Activated T-helper 17 cell treated with anti-CD3 and anti-CD28 coated beads, Interleukin-2, amount 50 U/mL, for 72 hours (primary cell): ENCODE results near the gene GSTO1. TPM values are rescaled to one million over a fixed set of nuclear protein-coding genes. Genes with fewer than 3 reads are reported as not detected.
"Not testable (repeated sequence)": the region's sequence is repeated elsewhere in the genome, so short reads cannot be mapped to it uniquely, and the experiment has no call there.

ENCODE experiments used
- ATAC-seq: fragments of 150-1000 bp; cut with Tn5 transposase; replicated peaks from 2 replicates; pipeline ENCODE4 v1.10.0; 2021; ENCODE audit warnings: mild to moderate bottlenecking, moderate library complexity
- H3K27ac Mint-ChIP-seq: one replicate; pipeline ENCODE4 v1.8.0; 2022; ENCODE audit warnings: mixed read lengths
- H3K27me3 Mint-ChIP-seq: one replicate; pipeline ENCODE4 v1.8.0; 2022; ENCODE audit warnings: mixed read lengths
- H3K36me3 Mint-ChIP-seq: one replicate; pipeline ENCODE4 v1.8.0; 2022; ENCODE audit warnings: low read depth, mild to moderate bottlenecking, mixed read lengths
- H3K4me1 Mint-ChIP-seq: one replicate; pipeline ENCODE4 v1.8.0; 2022; ENCODE audit warnings: mixed read lengths
- H3K4me3 Mint-ChIP-seq: one replicate; pipeline ENCODE4 v1.8.0; 2022; ENCODE audit warnings: mild to moderate bottlenecking, mixed read lengths
- H3K9me3 Mint-ChIP-seq: one replicate; pipeline ENCODE4 v1.8.0; 2022; ENCODE audit warnings: mixed read lengths
- total RNA-seq, 2 donors: library from RNA; stranded (reverse); gene quantifications; one replicate each; pipeline ENCODE4 v1.2.3, GENCODE V29; 2022

Gene GSTO1
- total RNA-seq, 2 donors from 2014 or later: 226 to 258 TPM

DNA sequence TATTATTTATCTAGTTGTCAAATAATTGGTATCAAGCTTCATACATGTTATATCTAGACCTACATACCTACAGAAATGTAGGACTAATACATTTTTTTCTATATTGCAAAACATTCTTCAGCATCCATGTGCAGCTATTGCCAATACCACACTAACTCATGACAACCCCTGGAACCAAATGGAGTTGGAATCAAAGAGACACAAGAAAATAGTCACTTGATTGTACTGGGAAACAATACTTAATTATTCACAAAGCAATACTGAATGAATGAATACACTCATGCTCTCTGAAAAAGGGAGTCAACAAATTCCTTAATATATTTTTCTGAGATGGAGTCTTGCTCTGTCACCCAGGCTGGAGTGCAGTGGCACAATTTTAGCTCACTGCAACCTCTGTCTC is 12.1 kb upstream of the GSTO1 start:
- Mint-ChIP-seq H3K36me3 (no peaks in the 10 kb centered on the region), H3K4me1 (peaks cover 3% of the 10 kb centered on the region), H3K27ac (no peak overlapping the region), H3K27me3 (peaks cover 23% of the 10 kb centered on the region), H3K4me3 (no peak overlapping the region), H3K9me3 (no peaks in the 10 kb centered on the region)
- no peak for ATAC-seq

DNA sequence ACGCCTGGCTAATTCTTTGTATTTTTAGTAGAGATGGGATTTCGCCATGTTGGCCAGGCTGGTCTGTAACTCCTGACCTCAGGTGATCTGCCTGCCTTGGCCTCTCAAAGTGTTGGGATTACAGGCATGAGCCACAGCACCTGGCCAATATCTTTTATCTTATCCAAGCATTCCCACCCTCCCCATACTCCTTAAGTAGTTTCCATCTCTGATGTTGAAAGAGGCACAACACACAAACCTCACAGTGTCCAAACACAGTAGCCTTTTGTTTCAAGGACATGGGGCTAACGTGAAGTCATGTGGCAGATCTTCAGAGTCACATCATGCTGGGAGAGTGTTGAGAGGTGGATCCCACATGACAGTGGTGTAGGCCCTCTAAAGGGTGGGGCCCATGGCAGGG is 11.7 kb upstream of the GSTO1 start:
- H3K4me3 Mint-ChIP-seq, H3K9me3 Mint-ChIP-seq, H3K27ac Mint-ChIP-seq, ATAC-seq, H3K4me1 Mint-ChIP-seq, H3K36me3 Mint-ChIP-seq: not testable (repeated sequence)
- peaks cover 19% of the 10 kb centered on the region for H3K27me3 Mint-ChIP-seq

DNA sequence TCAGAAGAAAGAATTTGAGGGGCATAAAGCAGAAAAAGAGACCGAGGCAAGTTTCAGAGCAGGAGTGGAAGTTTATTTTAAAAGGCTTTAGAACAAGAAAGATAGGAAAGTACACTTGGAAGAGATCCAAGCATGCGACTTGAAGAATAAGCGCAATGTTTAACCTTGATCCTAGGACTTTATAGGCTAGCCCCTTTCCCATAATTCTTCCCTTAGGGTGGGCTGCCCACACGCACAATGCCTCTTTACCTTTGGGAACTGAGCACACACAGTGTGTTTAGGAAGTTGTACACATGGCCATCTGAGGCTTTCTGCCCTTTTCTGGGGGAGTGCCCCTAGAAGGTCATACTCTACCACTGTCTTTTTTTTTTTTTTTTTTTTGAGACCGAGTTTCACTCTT is 11.2 kb upstream of the GSTO1 start:
- no peaks in the 10 kb centered on the region for H3K36me3 Mint-ChIP-seq
- peaks cover 17% of the 10 kb centered on the region for H3K27me3 Mint-ChIP-seq
- H3K9me3 Mint-ChIP-seq: no peaks in the 10 kb centered on the region
- no peak overlapping the region for H3K4me3 Mint-ChIP-seq
- ATAC-seq: no peak
- peaks cover 3% of the 10 kb centered on the region for H3K4me1 Mint-ChIP-seq
- H3K27ac Mint-ChIP-seq: no peak overlapping the region

DNA sequence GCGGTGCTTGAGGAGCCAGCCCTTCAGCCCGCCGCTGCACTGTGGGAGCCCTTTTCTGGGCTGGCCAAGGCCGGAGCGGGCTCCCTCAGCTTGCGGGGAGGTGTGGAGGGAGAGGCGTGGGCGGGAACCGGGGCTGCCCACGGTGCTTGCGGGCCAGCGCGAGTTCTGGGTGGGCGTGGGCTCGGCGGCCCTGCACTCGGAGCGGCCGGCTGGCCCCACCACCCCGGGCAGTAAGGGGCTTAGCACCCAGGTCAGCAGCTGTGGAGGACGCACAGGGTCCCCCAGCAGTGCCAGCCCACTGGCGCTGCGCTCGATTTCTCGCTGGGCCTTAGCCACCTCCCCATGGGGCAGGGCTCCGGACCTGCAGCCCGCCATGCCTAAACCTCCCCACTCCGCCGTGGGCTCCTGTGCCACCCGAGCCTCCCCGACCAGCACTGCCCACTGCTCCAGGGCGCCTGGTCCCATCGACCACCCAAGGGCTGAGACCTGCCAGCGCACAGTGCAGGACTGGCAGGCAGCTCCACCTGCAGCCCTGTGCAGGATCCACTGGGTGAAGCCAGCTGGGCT is 9.5 kb upstream of the GSTO1 start:
- Mint-ChIP-seq H3K27ac (no peak overlapping the region), H3K9me3 (no peaks in the 10 kb centered on the region), H3K4me3 (no peak overlapping the region), H3K36me3 (no peaks in the 10 kb centered on the region), H3K27me3 (peaks cover 11% of the 10 kb centered on the region), H3K4me1 (peaks cover 3% of the 10 kb centered on the region)
- no peak for ATAC-seq

DNA sequence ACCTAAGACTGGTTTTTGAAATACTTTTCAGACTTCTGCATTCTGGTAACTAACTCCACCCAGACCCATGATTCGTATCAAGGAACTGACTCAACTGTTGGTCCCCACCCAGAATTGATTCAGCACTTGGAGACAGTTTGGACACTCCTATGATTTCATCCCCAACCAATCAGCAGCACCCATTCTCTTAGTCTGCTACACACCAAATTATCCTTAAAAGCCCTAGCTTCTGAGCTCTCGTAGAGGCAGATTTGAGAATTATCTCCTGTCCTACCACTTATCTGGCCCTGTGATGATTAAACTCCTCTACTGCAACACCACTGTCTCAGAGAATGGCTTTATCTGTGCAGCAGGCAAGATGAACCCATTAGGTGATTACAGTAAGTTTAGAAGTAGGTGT is 7.7 kb upstream of the GSTO1 start:
- H3K4me3 Mint-ChIP-seq: peak overlapping the region; percentile 44
- H3K27me3 Mint-ChIP-seq: peaks cover 9% of the 10 kb centered on the region
- peak; percentile 95 for ATAC-seq
- H3K4me1 Mint-ChIP-seq: peaks cover 3% of the 10 kb centered on the region
- peak overlapping the region; percentile 55 for H3K27ac Mint-ChIP-seq
- H3K9me3 Mint-ChIP-seq: no peaks in the 10 kb centered on the region
- H3K36me3 Mint-ChIP-seq: no peaks in the 10 kb centered on the region

DNA sequence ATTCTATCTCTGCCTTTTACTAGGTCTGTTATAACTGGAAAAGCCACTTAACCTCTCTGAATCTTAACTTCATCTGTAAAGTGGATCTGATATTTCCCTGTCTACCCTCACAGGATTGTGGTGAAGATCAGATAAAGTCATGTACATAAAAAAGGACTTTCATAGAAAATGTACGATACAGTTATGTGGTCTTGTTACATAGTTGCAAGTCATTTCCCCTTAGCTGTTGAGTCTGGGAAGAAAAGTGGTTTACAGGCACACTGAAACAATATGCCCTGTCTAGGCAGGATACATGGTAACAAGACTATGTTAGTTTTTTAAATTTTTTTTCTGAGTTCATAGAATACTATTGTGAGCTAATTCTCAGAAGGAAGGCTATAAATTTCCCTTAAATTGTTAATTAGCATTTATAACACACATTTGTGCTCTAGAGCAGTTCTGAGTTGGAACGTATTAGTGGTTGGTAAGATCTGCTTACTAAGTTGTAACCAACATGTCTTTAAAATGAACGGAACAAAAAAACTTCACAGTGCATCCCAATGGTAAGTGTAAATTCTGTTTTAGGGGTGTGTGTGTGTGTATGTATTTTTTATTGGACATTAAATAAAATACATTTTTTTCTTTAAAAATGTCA is 7.1 kb upstream of the GSTO1 start:
- Mint-ChIP-seq H3K27me3 (peaks cover 9% of the 10 kb centered on the region), H3K9me3 (no peaks in the 10 kb centered on the region), H3K27ac (peak overlapping the region; percentile 55), H3K4me1 (peaks cover 3% of the 10 kb centered on the region), H3K4me3 (peak overlapping the region; percentile 44), H3K36me3 (no peaks in the 10 kb centered on the region)
- peak; percentile 69 for ATAC-seq

DNA sequence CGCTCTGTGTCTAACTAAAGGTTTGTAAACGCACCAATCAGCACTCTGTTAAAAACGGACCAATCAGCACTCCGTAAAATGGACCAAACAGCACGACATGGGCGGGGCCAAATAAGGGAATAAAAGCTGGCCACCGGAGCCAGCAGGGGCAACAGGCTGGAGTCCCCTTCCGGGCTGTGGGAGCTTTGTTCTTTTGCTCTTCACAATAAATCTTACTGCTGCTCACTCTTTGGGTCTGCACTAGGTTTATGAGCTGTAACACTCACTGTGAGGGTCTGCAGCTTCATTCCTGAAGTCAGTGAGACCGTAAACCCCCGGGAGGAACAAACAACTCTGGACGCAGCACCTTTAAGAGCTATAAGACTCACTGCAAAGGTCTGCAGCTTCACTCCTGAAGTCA is 5.8 kb upstream of the GSTO1 start:
- H3K9me3 Mint-ChIP-seq, H3K27me3 Mint-ChIP-seq, H3K4me3 Mint-ChIP-seq, ATAC-seq, H3K27ac Mint-ChIP-seq, H3K36me3 Mint-ChIP-seq: not testable (repeated sequence)
- H3K4me1 Mint-ChIP-seq: peaks cover 14% of the 10 kb centered on the region

DNA sequence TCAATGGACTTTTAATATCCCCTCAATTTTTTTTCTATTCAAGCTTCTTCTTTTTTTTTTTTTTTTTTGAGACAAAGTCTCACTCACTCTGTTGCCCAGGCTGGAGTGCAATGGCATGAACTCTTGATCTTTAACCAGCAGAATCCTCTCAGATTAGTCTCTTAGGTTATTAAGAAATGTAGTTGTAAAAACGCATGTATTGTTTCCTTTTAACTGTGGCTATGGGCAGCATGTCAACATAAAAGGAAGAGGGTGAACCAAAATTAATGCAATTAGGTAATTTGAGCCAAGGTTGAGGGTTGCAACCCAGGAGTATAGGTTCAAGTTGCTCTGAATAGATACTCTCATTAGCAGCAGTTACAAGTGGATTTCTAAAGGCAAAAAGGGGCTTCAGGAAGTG is 4.3 kb upstream of the GSTO1 start:
- Mint-ChIP-seq H3K27ac (no peak overlapping the region), H3K4me1 (peaks cover 19% of the 10 kb centered on the region), H3K27me3 (peaks cover 4% of the 10 kb centered on the region), H3K9me3 (peaks cover 3% of the 10 kb centered on the region), H3K4me3 (no peak overlapping the region), H3K36me3 (peaks cover 10% of the 10 kb centered on the region)
- ATAC-seq: no peak

DNA sequence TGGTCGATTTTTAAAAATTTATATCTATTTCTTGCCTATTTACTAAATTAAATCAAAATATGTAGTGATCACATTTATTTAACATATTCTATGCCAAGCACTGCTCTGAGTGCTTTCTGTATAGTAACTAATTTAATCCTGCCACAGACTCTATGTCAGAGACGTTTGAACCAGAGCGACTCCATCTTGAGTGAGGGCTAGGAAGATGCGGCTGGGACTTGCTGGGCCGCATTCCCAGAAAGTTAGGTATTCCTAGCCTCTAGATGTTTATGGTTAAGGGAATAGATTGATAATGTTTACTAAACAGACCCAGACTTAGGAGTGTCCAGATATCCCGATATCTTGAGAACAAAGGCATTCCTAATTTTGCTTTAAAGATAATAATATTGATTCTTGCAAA is 3.2 kb upstream of the GSTO1 start:
- no peak for ATAC-seq
- Mint-ChIP-seq H3K27me3 (peaks cover 4% of the 10 kb centered on the region), H3K4me1 (peaks cover 28% of the 10 kb centered on the region), H3K27ac (no peak overlapping the region), H3K36me3 (peaks cover 21% of the 10 kb centered on the region), H3K4me3 (no peak overlapping the region), H3K9me3 (peaks cover 3% of the 10 kb centered on the region)

DNA sequence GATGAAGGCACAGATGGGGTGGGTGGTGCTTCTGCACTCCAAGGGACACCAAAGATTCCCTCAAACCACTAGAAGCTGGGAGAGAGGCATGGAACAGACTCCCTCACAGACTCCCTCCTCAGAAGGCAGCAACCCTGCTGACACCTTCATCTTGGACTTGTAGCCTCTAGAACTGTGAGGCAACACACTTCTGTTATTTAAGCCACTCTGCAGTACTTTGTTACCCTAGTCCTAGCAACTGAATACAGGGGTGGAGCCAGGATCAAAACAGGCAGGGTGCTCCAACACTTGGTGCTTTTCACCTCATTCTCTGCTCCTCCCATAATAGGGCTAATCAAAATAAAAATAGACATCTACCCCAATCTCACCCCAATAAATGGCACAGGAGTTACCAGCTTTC is 2.3 kb upstream of the GSTO1 start:
- Mint-ChIP-seq H3K27me3 (peaks cover 4% of the 10 kb centered on the region), H3K4me1 (peaks cover 25% of the 10 kb centered on the region), H3K27ac (no peak overlapping the region), H3K36me3 (peaks cover 30% of the 10 kb centered on the region), H3K4me3 (no peak overlapping the region), H3K9me3 (peaks cover 3% of the 10 kb centered on the region)
- ATAC-seq: no peak

DNA sequence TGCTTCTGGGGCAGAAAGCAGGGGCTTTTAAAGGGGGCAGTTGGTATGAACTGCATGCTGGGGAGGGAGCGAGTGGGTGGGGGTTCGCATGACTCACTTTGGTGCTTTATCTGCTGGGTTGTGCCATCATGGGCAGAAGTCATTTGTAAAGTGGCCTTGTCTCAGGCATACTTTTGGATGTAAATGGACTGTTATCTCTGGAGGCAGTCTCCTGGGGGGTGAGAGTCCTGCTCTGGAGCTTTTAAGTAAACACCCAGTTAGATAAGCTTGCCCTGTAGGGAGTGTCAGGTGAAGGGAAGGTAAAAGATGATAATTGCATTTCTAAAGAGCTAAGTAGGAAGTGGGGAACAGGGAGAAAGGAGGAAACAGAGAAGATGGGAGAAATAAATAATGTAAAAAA is 1.6 kb upstream of the GSTO1 start:
- peaks cover 3% of the 10 kb centered on the region for H3K9me3 Mint-ChIP-seq
- peaks cover 37% of the 10 kb centered on the region for H3K36me3 Mint-ChIP-seq
- H3K4me1 Mint-ChIP-seq: peaks cover 29% of the 10 kb centered on the region
- ATAC-seq: no peak
- peak overlapping the region; percentile 100 for H3K27ac Mint-ChIP-seq
- peak overlapping the region; percentile 100 for H3K4me3 Mint-ChIP-seq
- peaks cover 4% of the 10 kb centered on the region for H3K27me3 Mint-ChIP-seq

DNA sequence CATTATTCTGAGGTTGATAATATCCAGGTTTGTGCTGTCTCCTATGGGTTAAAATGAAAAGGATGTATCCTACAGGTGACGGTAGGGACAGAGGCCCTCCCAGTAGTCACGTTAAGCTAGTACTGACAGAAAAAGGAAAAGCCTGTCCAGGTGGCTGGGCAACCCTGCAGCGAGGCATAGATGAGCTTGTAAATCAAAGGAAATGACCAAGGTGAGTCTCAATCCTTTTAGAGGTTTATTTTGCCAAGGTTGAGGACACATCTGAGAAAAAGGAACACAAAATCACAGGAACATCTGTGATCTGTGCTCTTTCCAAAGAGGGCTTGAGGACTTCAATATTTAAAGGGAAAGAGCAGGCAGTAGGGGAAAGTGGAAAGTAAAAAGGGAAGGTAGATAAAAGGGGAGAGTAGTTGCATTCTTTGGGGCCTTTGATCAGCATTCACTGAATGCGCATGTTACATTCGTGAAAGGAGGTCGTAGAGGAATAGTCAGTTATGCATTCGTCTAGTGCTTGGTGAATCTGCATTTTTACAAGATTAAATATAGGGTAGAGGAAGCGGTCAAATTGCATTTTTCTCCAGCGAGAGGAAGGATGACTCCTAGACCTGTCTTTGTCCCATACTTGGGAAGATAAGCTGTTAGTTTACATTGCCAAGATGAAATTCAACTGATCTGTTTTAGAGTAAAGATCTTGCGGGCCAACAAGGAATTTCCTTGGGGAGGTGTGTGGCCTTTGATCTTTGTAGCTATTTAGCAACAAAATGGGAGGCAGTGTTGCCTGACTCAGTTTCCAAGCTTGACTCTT is 884 bp upstream of the GSTO1 start:
- peak overlapping the region; percentile 100 for H3K27ac Mint-ChIP-seq
- no peak for ATAC-seq
- H3K36me3 Mint-ChIP-seq: peaks cover 44% of the 10 kb centered on the region
- H3K27me3 Mint-ChIP-seq: peaks cover 4% of the 10 kb centered on the region
- peaks cover 3% of the 10 kb centered on the region for H3K9me3 Mint-ChIP-seq
- peak overlapping the region; percentile 100 for H3K4me3 Mint-ChIP-seq
- peaks cover 33% of the 10 kb centered on the region for H3K4me1 Mint-ChIP-seq

DNA sequence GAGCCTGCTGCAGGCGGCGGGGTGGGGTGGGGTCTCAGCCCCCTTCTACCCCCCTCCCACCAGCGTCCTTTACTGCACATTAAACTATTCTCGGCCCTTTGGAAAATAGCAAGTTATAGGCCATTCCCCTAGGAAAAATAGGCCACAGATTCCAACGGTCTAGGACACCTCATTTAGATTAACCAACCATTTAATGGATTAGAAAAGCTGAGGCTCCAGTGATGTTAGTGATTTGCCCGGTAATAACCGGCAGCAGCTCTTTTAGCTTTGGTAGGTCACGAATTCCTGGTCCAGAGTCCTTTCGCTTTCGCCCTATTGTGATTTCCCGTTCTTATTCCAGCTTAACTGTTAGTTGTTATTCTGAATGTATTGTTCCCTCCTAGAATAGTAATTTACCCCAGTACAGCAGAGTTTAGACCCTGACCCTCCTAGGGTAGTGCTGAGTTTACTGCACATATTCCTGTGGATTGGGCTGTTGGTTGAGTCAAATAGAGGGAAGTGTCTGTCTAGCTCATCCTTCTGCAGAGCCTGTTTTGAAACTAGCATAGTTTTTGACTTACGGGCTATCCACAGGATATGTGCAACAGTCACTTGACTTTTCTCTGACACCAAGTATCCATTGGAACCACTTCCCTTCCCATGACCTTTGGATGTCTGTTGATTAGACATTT is 754 bp downstream of the GSTO1 start:
- H3K27ac Mint-ChIP-seq: peak overlapping the region; percentile 100
- H3K36me3 Mint-ChIP-seq: peaks cover 61% of the 10 kb centered on the region
- H3K4me3 Mint-ChIP-seq: peak overlapping the region; percentile 100
- H3K9me3 Mint-ChIP-seq: peaks cover 3% of the 10 kb centered on the region
- ATAC-seq: peak; percentile 81
- H3K27me3 Mint-ChIP-seq: no peaks in the 10 kb centered on the region
- peaks cover 48% of the 10 kb centered on the region for H3K4me1 Mint-ChIP-seq

DNA sequence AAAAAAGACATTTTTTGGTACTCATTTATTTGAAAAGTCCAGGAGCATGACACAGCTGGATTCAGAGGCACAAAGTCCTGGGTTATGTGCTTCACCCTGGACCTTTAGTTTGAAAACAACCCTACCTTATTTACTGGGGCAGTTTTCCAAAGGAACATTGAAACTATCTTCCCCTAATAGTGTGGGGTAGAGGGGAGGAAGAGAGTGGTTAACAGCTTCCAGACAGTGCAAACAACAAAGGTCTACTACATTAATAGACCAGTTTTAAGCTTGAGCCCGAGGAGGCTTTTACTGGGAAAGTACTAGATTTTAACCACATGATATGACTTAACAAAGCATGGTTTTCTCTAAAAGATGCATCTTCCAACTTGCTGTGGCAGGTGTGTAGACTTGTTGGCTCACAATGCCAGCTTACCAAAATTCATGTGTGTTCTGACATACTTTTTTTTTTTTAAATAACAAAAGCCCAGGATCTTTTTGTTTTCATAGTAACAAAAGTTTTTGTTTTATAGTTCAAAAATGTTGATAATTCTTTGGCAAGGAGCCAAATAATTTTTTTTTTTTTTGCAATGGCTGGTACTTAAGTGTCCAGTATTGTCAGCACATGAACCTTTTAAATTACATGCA is 1.8 kb downstream of the GSTO1 start:
- no peak for ATAC-seq
- Mint-ChIP-seq H3K36me3 (peaks cover 71% of the 10 kb centered on the region), H3K27ac (peak overlapping the region; percentile 100), H3K27me3 (no peaks in the 10 kb centered on the region), H3K4me3 (peak overlapping the region; percentile 100), H3K9me3 (peaks cover 3% of the 10 kb centered on the region), H3K4me1 (peaks cover 58% of the 10 kb centered on the region)
